VCaP (cell line): ENCODE measurements around the gene NIPAL1.

ENCODE experiments used
- H3K27ac ChIP-seq: fragments of 450-650 bp; 2 replicates; pipeline ENCODE4 v1.5.1; 2017
- TF ChIP-seq, protein P1 (sequence below): fragments of 450-650 bp; conservative IDR thresholded peaks from 2 replicates; pipeline ENCODE4 v1.5.1; 2017; ENCODE audit warnings: mild to moderate bottlenecking, moderate library complexity

The NIPAL1 gene

DNA sequence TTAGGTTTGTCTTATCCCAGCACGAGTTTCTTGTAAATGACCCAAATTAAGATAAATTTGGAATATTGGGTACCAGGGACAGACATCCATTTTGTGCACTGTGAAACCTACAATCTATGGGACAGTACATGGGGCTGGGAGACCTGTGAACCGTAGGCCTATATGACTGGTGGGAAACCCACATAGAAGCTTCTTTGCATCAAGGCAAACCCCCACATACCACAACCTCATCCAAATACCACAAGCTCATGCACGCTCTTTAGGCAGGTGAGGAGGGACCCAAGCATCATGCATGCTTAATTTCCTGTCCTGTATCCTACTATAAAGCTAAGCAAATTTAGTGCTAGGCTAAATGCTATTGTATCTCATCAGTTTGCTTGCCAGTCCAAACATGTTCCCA, 47.8 kb downstream of the NIPAL1 start:
- no peak overlapping the region for H3K27ac ChIP-seq
- TF ChIP-seq, protein P1, sequence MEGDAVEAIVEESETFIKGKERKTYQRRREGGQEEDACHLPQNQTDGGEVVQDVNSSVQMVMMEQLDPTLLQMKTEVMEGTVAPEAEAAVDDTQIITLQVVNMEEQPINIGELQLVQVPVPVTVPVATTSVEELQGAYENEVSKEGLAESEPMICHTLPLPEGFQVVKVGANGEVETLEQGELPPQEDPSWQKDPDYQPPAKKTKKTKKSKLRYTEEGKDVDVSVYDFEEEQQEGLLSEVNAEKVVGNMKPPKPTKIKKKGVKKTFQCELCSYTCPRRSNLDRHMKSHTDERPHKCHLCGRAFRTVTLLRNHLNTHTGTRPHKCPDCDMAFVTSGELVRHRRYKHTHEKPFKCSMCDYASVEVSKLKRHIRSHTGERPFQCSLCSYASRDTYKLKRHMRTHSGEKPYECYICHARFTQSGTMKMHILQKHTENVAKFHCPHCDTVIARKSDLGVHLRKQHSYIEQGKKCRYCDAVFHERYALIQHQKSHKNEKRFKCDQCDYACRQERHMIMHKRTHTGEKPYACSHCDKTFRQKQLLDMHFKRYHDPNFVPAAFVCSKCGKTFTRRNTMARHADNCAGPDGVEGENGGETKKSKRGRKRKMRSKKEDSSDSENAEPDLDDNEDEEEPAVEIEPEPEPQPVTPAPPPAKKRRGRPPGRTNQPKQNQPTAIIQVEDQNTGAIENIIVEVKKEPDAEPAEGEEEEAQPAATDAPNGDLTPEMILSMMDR: no peak

DNA sequence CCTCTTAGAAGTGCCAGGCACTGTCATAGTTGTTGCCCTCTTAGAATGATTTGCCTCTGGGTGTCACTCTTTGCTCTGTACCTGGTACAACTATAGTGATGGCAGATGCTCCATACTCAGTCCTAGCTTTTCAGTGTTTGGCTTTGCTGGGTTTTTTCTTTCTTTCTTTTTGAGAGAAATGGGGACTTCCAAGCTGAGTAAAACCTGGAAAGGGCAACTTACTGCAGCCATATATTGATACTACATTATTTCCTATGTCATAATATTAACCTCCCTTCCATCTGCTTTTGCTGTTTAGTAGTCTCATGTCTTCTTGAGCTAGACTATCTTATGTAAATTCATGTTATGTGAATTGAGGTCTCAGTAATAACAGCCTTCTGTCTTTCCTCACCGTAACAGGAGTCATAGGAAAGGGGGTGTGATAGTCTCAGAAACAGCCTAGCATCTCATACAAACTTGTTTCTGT, 49.0 kb downstream of the NIPAL1 start:
- H3K27ac ChIP-seq: no peak overlapping the region
- TF ChIP-seq, protein P1: no peak

DNA sequence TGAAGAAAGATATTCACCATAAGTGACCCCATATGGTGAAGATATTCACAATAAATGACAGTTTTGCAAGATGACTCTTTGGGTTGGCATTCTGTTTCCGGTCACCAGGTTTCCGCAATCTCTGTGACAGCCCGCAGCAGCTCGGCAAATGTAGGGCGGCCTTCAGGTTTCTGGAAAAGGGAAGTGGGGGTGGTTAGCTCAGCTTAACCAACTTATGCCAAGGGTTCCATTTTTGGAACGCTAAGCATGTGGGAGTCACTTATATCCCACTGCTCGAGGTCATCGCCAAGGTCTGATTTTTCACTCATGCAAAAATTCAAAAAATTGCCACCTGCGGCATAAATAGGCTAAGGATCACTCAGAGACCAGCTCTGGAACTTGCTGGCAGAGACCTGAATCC, 51.0 kb downstream of the NIPAL1 start:
- TF ChIP-seq, protein P1: no peak
- H3K27ac ChIP-seq: no peak overlapping the region

DNA sequence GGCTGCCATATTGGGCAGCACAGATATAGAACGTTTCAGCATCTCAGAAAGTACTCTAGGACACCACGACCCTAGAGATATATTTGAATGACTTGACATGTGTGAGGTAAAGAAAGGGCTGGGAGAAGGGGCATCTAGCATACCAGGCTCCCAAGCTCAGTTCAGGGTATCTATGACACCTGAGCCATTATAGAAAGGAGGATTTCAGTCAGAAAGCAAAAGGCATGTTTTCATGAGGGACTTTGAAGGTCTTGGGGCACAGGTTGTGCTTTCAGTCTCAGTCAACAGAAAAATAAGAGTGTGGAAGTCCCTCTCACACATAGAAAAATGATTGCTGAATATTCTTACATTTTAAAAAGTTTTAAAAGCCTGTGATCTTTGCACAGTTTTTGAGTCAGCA, 51.6 kb downstream of the NIPAL1 start:
- TF ChIP-seq, protein P1: no peak
- H3K27ac ChIP-seq: no peak overlapping the region

DNA sequence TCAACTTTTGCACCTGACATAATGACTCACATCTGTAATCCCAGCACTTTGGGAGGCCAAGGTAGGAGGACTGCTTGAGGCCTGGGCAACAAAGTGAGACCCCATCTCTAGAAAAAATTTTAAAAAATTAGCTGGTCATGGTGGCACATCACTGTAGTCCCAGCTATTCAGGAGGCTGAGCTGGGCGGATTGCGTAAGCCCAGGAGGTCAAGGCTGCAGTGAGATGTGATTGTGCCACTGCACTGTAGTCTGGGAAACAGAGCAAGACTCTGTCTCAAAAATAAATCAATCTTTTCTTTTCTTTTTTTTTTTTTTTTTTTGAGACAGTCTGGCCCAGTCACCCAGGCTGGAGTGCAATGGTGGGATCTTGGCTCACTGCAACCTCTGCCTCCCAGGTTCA, 52.5 kb downstream of the NIPAL1 start:
- TF ChIP-seq, protein P1: no peak
- no peak overlapping the region for H3K27ac ChIP-seq

DNA sequence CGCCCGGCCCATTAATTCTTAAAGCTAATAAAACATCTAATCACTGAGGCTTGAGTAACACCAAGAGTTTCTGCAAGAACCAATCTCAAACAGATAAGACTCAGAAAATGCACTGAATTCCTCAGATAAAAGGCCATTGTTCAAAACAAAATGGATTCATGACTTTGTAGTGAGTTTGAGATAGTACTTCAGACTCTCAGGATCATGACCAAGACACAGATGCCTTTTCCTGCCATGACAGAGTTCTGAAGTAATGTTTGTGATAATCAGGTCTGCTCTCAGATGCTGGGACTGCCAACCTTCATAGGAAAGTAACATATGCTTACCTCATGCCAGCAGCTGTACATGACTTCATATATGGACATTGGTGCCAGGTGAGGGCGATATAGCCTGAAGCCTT, 54.6 kb downstream of the NIPAL1 start:
- TF ChIP-seq, protein P1: no peak
- H3K27ac ChIP-seq: no peak overlapping the region

DNA sequence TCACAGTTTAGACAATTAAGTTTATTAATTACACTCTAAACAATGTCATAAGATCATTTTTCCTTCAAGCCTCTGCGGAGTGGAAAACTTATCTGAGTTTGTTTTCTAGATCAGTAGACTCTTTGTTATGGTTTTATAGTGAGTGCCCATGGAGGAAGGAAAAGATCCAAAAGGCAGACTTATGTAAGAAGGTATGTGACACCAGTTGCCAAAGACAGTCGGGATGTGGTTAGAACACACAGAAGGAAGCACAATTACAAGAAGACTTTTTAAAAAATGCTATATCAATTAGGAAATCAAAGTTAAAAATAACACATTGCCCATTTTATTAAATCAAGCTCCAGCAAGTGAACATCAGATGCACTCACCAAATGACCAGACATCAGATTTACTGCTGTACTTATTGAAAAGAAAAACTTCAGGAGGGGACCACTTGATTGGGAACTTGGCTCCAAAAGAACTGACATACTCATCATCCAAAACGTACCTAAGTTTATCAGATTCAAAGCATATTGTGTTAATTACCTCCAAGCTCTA, 57.1 kb downstream of the NIPAL1 start:
- TF ChIP-seq, protein P1: no peak
- no peak overlapping the region for H3K27ac ChIP-seq
